Smooth muscle cell (in vitro differentiated cells): ENCODE measurements around the gene BABAM2. TPM values are rescaled to one million over a fixed set of nuclear protein-coding genes. Genes with fewer than 3 reads are reported as not detected.
A peak's percentile ranks its signal among the peaks of the same experiment; 100 is the strongest.

ENCODE experiments used
- DNase-seq: peaks from one replicate; lab custom pipeline; 2025; ENCODE audit not compliant: unreplicated experiment; lab: John Stamatoyannopoulos, UW
- H2AFZ ChIP-seq: fragments of 200-600 bp; sonication (generic); 2 replicates; pipeline ENCODE4 v1.6.0; 2016; ENCODE audit warnings: antibody characterized with exemption, low read depth, mild to moderate bottlenecking
- H3F3A ChIP-seq: fragments of 200-600 bp; sonication (generic); 2 replicates; pipeline ENCODE4 v1.6.0; 2017; ENCODE audit warnings: antibody characterized with exemption, low read depth
- H3K27ac ChIP-seq: fragments of 200-600 bp; sonication (generic); 2 replicates; pipeline ENCODE4 v1.5.1; 2016; ENCODE audit warnings: low read depth, mild to moderate bottlenecking
- H3K27me3 ChIP-seq: fragments of 200-600 bp; sonication (generic); 2 replicates; pipeline ENCODE4 v1.6.1; 2016; ENCODE audit warnings: low read depth, mild to moderate bottlenecking
- H3K36me3 ChIP-seq: fragments of 200-600 bp; sonication (generic); 2 replicates; pipeline ENCODE4 v1.5.1; 2016; ENCODE audit warnings: low read depth
- H3K4me1 ChIP-seq: fragments of 200-600 bp; sonication (generic); 2 replicates; pipeline ENCODE4 v1.5.1; 2016; ENCODE audit warnings: low read depth
- H3K4me2 ChIP-seq: fragments of 200-600 bp; sonication (generic); 2 replicates; pipeline ENCODE4 v1.6.0; 2016; ENCODE audit warnings: mild to moderate bottlenecking
- H3K4me3 ChIP-seq: fragments of 200-600 bp; sonication (generic); 2 replicates; pipeline ENCODE4 v1.5.1; 2016; ENCODE audit warnings: mild to moderate bottlenecking
- H3K79me2 ChIP-seq: fragments of 200-600 bp; sonication (generic); 2 replicates; pipeline ENCODE4 v1.6.0; 2016; ENCODE audit warnings: low read depth, mild to moderate bottlenecking
- H3K9ac ChIP-seq: fragments of 200-600 bp; sonication (generic); 2 replicates; pipeline ENCODE4 v1.6.0; 2016; ENCODE audit warnings: low read depth
- H3K9me3 ChIP-seq: fragments of 200-600 bp; sonication (generic); replicated peaks from 2 replicates; pipeline ENCODE4 v1.5.1; 2016; ENCODE audit warnings: low read depth
- H4K20me1 ChIP-seq: fragments of 200-600 bp; sonication (generic); 2 replicates; pipeline ENCODE4 v1.6.0; 2016; ENCODE audit warnings: low read depth
- WGBS: methylation state at CpG from one replicate; pipeline ENCODE4 v1.1.7; 2016; ENCODE audit warnings: low lambda C conversion rate; 5-methylcytosine and 5-hydroxymethylcytosine counted together
- polyA plus RNA-seq: library from polyadenylated mRNA; unstranded; fragments of >200 nt; fragmentation: Nextera tagmentation; extraction: Ambion mirVana; gene quantifications from 2 replicates; pipeline ENCODE4 v1.2.1, GENCODE V29; 2016
- total RNA-seq: library from RNA; depleted of rRNA; stranded (reverse); fragments of >200 nt; gene quantifications from 2 replicates; pipeline ENCODE4 v1.2.3, GENCODE V29; 2014
- TF ChIP-seq, protein P1 (sequence below): fragments of 200-600 bp; sonication (generic); IDR thresholded peaks from 2 replicates; pipeline ENCODE4 v1.5.1; 2017; ENCODE audit warnings: borderline replicate concordance, mild to moderate bottlenecking, antibody characterized with exemption; ENCODE audit not compliant: insufficient read depth, poor library complexity, severe bottlenecking

The BABAM2 gene
- total and polyA plus RNA-seq, 2 experiments from 2014 or later, result 26.5 to 29.1 TPM

DNA sequence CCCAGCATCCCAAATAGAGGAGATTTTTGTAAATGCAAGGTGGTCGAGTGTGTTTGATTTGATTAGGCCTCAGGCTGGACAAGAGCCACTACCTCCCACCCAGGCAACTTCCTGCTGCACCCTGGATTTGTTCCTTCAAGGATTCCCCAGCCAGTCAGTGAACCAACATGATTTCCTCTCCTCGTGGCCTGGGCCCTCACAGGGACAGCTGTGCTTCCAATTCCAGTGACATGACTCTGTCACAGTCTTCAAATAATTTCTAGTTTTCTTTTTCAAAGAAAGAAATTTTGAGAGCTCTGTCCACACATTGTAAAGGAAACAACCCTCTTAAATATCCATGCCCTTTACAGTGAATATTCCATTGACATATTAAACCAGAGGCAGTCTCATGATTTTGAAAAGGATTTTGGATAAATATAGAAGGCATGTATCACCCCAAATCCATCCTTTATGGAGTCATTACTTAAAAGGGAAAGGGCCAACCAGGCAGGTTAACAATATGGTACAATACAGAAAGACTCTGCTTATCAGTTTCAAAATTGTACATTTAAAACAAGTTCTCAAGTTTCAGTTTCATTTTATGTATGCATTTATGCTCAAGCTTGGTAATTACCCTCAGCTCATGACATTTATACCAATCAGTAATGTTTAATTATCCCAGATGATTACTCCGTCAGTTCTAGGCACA is 380.8 kb downstream of the BABAM2 start:
- Histone ChIP-seq H3K4me3 (no peak overlapping the region), H3K9me3 (no peaks in the 10 kb centered on the region), H3F3A (peaks cover 38% of the 10 kb centered on the region), H3K27me3 (no peaks in the 10 kb centered on the region), H3K4me2 (peak overlapping the region; percentile 30), H4K20me1 (no peaks in the 10 kb centered on the region), H2AFZ (no peak overlapping the region), H3K4me1 (peaks cover 36% of the 10 kb centered on the region), H3K79me2 (no peaks in the 10 kb centered on the region), H3K9ac (peak overlapping the region; percentile 20), H3K36me3 (no peaks in the 10 kb centered on the region), H3K27ac (peak overlapping the region; percentile 87)
- WGBS, result 72% methylated on average over 3 of the region's 3 CpGs
- DNase-seq, result no peak
- TF ChIP-seq, protein P1, sequence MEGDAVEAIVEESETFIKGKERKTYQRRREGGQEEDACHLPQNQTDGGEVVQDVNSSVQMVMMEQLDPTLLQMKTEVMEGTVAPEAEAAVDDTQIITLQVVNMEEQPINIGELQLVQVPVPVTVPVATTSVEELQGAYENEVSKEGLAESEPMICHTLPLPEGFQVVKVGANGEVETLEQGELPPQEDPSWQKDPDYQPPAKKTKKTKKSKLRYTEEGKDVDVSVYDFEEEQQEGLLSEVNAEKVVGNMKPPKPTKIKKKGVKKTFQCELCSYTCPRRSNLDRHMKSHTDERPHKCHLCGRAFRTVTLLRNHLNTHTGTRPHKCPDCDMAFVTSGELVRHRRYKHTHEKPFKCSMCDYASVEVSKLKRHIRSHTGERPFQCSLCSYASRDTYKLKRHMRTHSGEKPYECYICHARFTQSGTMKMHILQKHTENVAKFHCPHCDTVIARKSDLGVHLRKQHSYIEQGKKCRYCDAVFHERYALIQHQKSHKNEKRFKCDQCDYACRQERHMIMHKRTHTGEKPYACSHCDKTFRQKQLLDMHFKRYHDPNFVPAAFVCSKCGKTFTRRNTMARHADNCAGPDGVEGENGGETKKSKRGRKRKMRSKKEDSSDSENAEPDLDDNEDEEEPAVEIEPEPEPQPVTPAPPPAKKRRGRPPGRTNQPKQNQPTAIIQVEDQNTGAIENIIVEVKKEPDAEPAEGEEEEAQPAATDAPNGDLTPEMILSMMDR, result no peak

DNA sequence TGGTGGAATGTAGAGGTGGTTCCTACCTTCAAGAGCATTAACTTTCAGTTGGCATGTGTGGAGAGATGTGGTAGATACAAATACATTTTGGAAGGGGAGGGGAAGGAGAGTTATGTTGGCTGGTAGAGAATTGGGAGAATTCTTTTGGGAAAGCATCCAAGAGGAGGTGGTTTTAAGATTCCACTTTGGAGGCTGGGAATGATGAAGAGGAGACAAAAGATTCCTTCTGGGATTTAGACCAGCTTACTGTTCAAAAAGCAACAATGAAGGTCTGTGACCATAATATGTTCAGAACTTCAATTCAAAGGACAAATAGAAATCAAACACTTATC is 381.4 kb downstream of the BABAM2 start:
- DNase-seq, result no peak
- peak overlapping the region; percentile 30 for H3K4me2 ChIP-seq
- H3K27me3 ChIP-seq, result no peaks in the 10 kb centered on the region
- peaks cover 38% of the 10 kb centered on the region for H3F3A ChIP-seq
- peak overlapping the region; percentile 87 for H3K27ac ChIP-seq
- TF ChIP-seq, protein P1, result no peak
- H3K9ac ChIP-seq, result no peak overlapping the region
- H3K4me1 ChIP-seq, result peaks cover 36% of the 10 kb centered on the region
- no peak overlapping the region for H3K4me3 ChIP-seq
- H3K9me3 ChIP-seq, result no peaks in the 10 kb centered on the region
- no peaks in the 10 kb centered on the region for H3K36me3 ChIP-seq
- H4K20me1 ChIP-seq, result no peaks in the 10 kb centered on the region
- no peak overlapping the region for H2AFZ ChIP-seq
- H3K79me2 ChIP-seq, result no peaks in the 10 kb centered on the region

DNA sequence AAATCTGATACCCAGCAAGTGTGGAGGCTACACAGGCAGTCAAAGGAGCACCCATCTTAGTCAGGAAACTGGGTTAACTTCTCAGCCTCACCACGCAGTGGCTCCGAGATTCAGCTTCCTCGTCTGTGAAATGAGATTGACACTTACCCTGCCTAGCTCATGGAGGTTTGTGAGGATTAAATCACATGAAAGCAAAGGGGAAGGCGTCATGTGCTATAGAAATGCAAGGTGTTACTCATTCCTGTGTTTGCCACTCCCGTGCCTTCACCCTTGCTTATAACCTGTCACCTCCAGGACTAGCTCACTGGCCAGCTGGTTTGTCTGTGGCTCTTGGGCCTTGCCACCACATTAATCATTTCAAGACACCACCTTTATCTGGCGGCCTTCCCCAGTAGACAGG is 383.2 kb downstream of the BABAM2 start:
- no peaks in the 10 kb centered on the region for H3K9me3 ChIP-seq
- no peak for DNase-seq
- no peaks in the 10 kb centered on the region for H3K79me2 ChIP-seq
- no peaks in the 10 kb centered on the region for H3K36me3 ChIP-seq
- H4K20me1 ChIP-seq, result no peaks in the 10 kb centered on the region
- WGBS, result 84% methylated on average over 6 of the region's 6 CpGs
- peaks cover 26% of the 10 kb centered on the region for H3K4me1 ChIP-seq
- H2AFZ ChIP-seq, result no peak overlapping the region
- H3K4me3 ChIP-seq, result no peak overlapping the region
- no peak overlapping the region for H3K9ac ChIP-seq
- peaks cover 20% of the 10 kb centered on the region for H3F3A ChIP-seq
- H3K27me3 ChIP-seq, result no peaks in the 10 kb centered on the region
- H3K27ac ChIP-seq, result peak overlapping the region; percentile 96
- TF ChIP-seq, protein P1, result no peak
- no peak overlapping the region for H3K4me2 ChIP-seq
